Mammary epithelial cell (primary cell): ENCODE measurements around the gene SLAIN2.

ENCODE experiments used
- CTCF ChIP-seq, 2 donors: IDR thresholded peaks in 1 of 2; conservative IDR thresholded peaks in 1 of 2; 2 replicates each; pipeline ENCODE4 v1.5.1; 2011 to 2012; ENCODE audit warnings: inconsistent platforms in 2 of 2, low read length in 2 of 2, mild to moderate bottlenecking in 2 of 2, control low read depth in 1 of 2, low read depth in 1 of 2; ENCODE audit not compliant: insufficient read depth in 1 of 2; ENCODE audit errors: extremely low read depth in 1 of 2
- EZH2 ChIP-seq: IDR thresholded peaks from 2 replicates; pipeline ENCODE4 v1.6.1; 2012; ENCODE audit warnings: low read length, inconsistent platforms, borderline replicate concordance

- TF ChIP-seq CTCF (conservative IDR thresholded peaks at IDR 0.05 in 1 of 2, IDR thresholded peaks at IDR 0.05 in 1 of 2; ENCODE audit: extremely low read depth in 1 of 2, insufficient read depth in 1 of 2, low read depth in 1 of 2, low read length in 2 of 2) = no peak
- TF ChIP-seq EZH2 = no peak
These were observed 95.0 kb downstream of the SLAIN2 start for GRCh38 chr4:48436318-48436717.
